Nephron (organoid): ENCODE data around the gene KIF26A.

ENCODE experiments used
- H3K27ac Mint-ChIP-seq, 3 experiments: 2 replicates each; pipeline ENCODE4 v1.8.0; 2020; ENCODE audit warnings: mixed read lengths in 3 of 3, mild to moderate bottlenecking in 2 of 3, moderate library complexity in 1 of 3
- H3K27me3 Mint-ChIP-seq: 2 replicates; pipeline ENCODE4 v1.8.0; 2021; ENCODE audit warnings: low read depth, mild to moderate bottlenecking, moderate library complexity, mixed read lengths
- H3K36me3 Mint-ChIP-seq: 2 replicates; pipeline ENCODE4 v1.8.0; 2020; ENCODE audit warnings: low read depth, mixed read lengths
- H3K4me1 Mint-ChIP-seq: 2 replicates; pipeline ENCODE4 v1.8.0; 2020; ENCODE audit warnings: mixed read lengths
- H3K4me3 Mint-ChIP-seq, 3 experiments: 2 replicates each; pipeline ENCODE4 v1.8.0; 2020; ENCODE audit warnings: mild to moderate bottlenecking in 3 of 3, mixed read lengths in 3 of 3, moderate library complexity in 2 of 3
- H3K9me3 Mint-ChIP-seq: 2 replicates; pipeline ENCODE4 v1.8.0; 2020; ENCODE audit warnings: mixed read lengths
- CTCF ChIP-seq, 3 experiments: fragments of 200-600 bp; sonication (generic); IDR thresholded peaks; one replicate each; pipeline ENCODE4 v1.5.0; 2021; ENCODE audit warnings: antibody characterized with exemption in 3 of 3; ENCODE audit not compliant: unreplicated experiment in 3 of 3

KIF26A gene

GRCh38 chr14:104140213-104140462 is 1.8 kb downstream of the KIF26A start:
- Mint-ChIP-seq H3K4me3 (peak overlapping the region; percentile 74 to 77 (median 76)), H3K27ac (no peak overlapping the region), H3K9me3 (no peaks in the 10 kb centered on the region), H3K36me3 (no peaks in the 10 kb centered on the region), H3K27me3 (peaks cover 41% of the 10 kb centered on the region), H3K4me1 (peaks cover 15% of the 10 kb centered on the region)
- no peak for TF ChIP-seq CTCF (IDR thresholded peaks at IDR 0.05; ENCODE audit: unreplicated experiment in 3 of 3)

GRCh38 chr14:104140463-104141331 is 2.3 kb downstream of the KIF26A start:
- Mint-ChIP-seq H3K27ac (no peak overlapping the region), H3K4me1 (peaks cover 15% of the 10 kb centered on the region), H3K4me3 (peak overlapping the region; percentile 74 to 77 (median 76)), H3K9me3 (no peaks in the 10 kb centered on the region), H3K36me3 (no peaks in the 10 kb centered on the region), H3K27me3 (peaks cover 36% of the 10 kb centered on the region)
- TF ChIP-seq CTCF (IDR thresholded peaks at IDR 0.05; ENCODE audit: unreplicated experiment in 3 of 3) = no peak

GRCh38 chr14:104141621-104142091 is 3.3 kb downstream of the KIF26A start:
- peaks cover 32% of the 10 kb centered on the region for H3K27me3 Mint-ChIP-seq
- H3K4me3 Mint-ChIP-seq = no peak overlapping the region
- peaks cover 14% of the 10 kb centered on the region for H3K4me1 Mint-ChIP-seq
- no peak overlapping the region for H3K27ac Mint-ChIP-seq
- H3K9me3 Mint-ChIP-seq = no peaks in the 10 kb centered on the region
- TF ChIP-seq CTCF (IDR thresholded peaks at IDR 0.05; ENCODE audit: unreplicated experiment in 3 of 3) = no peak
- no peaks in the 10 kb centered on the region for H3K36me3 Mint-ChIP-seq

- Mint-ChIP-seq H3K27me3 (peaks cover 25% of the 10 kb centered on the region), H3K4me1 (peaks cover 10% of the 10 kb centered on the region), H3K4me3 (no peak overlapping the region), H3K9me3 (no peaks in the 10 kb centered on the region), H3K27ac (no peak overlapping the region), H3K36me3 (no peaks in the 10 kb centered on the region)
- no peak for TF ChIP-seq CTCF (IDR thresholded peaks at IDR 0.05; ENCODE audit: unreplicated experiment in 3 of 3)
Measured at GRCh38 chr14:104142136-104142945, 4.0 kb downstream of the KIF26A start.

GRCh38 chr14:104142946-104143470 is 4.6 kb downstream of the KIF26A start:
- no peak for TF ChIP-seq CTCF (IDR thresholded peaks at IDR 0.05; ENCODE audit: unreplicated experiment in 3 of 3)
- H3K27me3 Mint-ChIP-seq = peaks cover 23% of the 10 kb centered on the region
- H3K27ac Mint-ChIP-seq = no peak overlapping the region
- H3K36me3 Mint-ChIP-seq = no peaks in the 10 kb centered on the region
- peaks cover 14% of the 10 kb centered on the region for H3K4me1 Mint-ChIP-seq
- H3K4me3 Mint-ChIP-seq = no peak overlapping the region
- H3K9me3 Mint-ChIP-seq = no peaks in the 10 kb centered on the region
